ENCODE data around the gene CD44.

Gene CD44

GRCh38 chr11:35250192-35250591 is 111.2 kb downstream of the CD44 start:
- TF ChIP-seq CTCF (IDR thresholded peaks at IDR 0.05; ENCODE audit: low read depth, low read length): no peak
- no peak for DNase-seq
- Histone ChIP-seq H3K4me1 (no peaks in the 10 kb centered on the region), H3K36me3 (no peaks in the 10 kb centered on the region), H3K9me3 (no peaks in the 10 kb centered on the region), H3K4me3 (ENCODE audit: low read depth, low read length) (no peak overlapping the region), H3K27me3 (no peaks in the 10 kb centered on the region)

GRCh38 chr11:35250621-35251020 is 111.7 kb downstream of the CD44 start:
- DNase-seq: no peak
- Histone ChIP-seq H3K27me3 (no peaks in the 10 kb centered on the region), H3K9me3 (no peaks in the 10 kb centered on the region), H3K4me1 (no peaks in the 10 kb centered on the region), H3K36me3 (no peaks in the 10 kb centered on the region), H3K4me3 (ENCODE audit: low read depth, low read length) (no peak overlapping the region)
- no peak for TF ChIP-seq CTCF (IDR thresholded peaks at IDR 0.05; ENCODE audit: low read depth, low read length)

GRCh38 chr11:35253237-35253636 is 114.3 kb downstream of the CD44 start:
- no peaks in the 10 kb centered on the region for H3K4me1 ChIP-seq
- no peak overlapping the region for H3K4me3 ChIP-seq (ENCODE audit: low read depth, low read length)
- no peak for TF ChIP-seq CTCF (IDR thresholded peaks at IDR 0.05; ENCODE audit: low read depth, low read length)
- DNase-seq: no peak
- H3K36me3 ChIP-seq: no peaks in the 10 kb centered on the region
- no peaks in the 10 kb centered on the region for H3K27me3 ChIP-seq
- H3K9me3 ChIP-seq: no peaks in the 10 kb centered on the region

- no peaks in the 10 kb centered on the region for H3K4me1 ChIP-seq
- DNase-seq: no peak
- no peaks in the 10 kb centered on the region for H3K9me3 ChIP-seq
- TF ChIP-seq CTCF (IDR thresholded peaks at IDR 0.05; ENCODE audit: low read depth, low read length): no peak
- no peaks in the 10 kb centered on the region for H3K27me3 ChIP-seq
- H3K36me3 ChIP-seq: no peaks in the 10 kb centered on the region
- no peak overlapping the region for H3K4me3 ChIP-seq (ENCODE audit: low read depth, low read length)
Observed at GRCh38 chr11:35255514-35255913, 116.5 kb downstream of the CD44 start.

- Histone ChIP-seq H3K4me1 (no peaks in the 10 kb centered on the region), H3K36me3 (no peaks in the 10 kb centered on the region), H3K27me3 (no peaks in the 10 kb centered on the region), H3K4me3 (ENCODE audit: low read depth, low read length) (no peak overlapping the region), H3K9me3 (no peaks in the 10 kb centered on the region)
- DNase-seq: no peak
- no peak for TF ChIP-seq CTCF (IDR thresholded peaks at IDR 0.05; ENCODE audit: low read depth, low read length)
Observed at GRCh38 chr11:35256296-35256695, 117.3 kb downstream of the CD44 start.

- no peak for DNase-seq
- no peaks in the 10 kb centered on the region for H3K4me1 ChIP-seq
- H3K9me3 ChIP-seq: no peaks in the 10 kb centered on the region
- H3K27me3 ChIP-seq: no peaks in the 10 kb centered on the region
- no peak overlapping the region for H3K4me3 ChIP-seq (ENCODE audit: low read depth, low read length)
- no peak for TF ChIP-seq CTCF (IDR thresholded peaks at IDR 0.05; ENCODE audit: low read depth, low read length)
- no peaks in the 10 kb centered on the region for H3K36me3 ChIP-seq
Observed at GRCh38 chr11:35257281-35257680, 118.3 kb downstream of the CD44 start.
